HG03175 (cell line): Measurements from ENCODE around the gene SNCB.

Source experiments
- ATAC-seq: cut with Tn5 transposase; IDR thresholded peaks from one replicate; pipeline ENCODE4 v1.9.1; 2021; ENCODE audit warnings: mild to moderate bottlenecking, moderate library complexity; ENCODE audit not compliant: unreplicated experiment

The SNCB gene

DNA sequence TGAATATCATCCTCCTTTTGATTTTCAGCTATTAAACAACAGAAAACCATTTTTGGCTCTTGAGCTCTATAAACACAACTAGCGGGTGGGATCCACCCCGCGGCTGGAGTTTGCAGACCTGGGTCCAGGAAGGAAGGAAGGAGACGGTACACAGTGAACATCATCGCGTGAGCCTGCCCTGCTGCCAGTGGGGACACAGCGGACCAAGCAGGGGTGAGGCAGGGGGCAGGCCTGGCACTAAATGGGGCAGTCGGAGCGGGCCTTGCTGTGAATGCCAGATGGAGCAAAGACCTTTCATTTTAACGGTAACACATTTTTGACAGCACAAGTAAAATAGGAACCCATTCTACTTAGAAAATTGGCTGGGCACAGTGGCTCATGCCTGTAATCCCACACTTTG lies 31.3 kb upstream of the SNCB start:
- ATAC-seq = no peak

DNA sequence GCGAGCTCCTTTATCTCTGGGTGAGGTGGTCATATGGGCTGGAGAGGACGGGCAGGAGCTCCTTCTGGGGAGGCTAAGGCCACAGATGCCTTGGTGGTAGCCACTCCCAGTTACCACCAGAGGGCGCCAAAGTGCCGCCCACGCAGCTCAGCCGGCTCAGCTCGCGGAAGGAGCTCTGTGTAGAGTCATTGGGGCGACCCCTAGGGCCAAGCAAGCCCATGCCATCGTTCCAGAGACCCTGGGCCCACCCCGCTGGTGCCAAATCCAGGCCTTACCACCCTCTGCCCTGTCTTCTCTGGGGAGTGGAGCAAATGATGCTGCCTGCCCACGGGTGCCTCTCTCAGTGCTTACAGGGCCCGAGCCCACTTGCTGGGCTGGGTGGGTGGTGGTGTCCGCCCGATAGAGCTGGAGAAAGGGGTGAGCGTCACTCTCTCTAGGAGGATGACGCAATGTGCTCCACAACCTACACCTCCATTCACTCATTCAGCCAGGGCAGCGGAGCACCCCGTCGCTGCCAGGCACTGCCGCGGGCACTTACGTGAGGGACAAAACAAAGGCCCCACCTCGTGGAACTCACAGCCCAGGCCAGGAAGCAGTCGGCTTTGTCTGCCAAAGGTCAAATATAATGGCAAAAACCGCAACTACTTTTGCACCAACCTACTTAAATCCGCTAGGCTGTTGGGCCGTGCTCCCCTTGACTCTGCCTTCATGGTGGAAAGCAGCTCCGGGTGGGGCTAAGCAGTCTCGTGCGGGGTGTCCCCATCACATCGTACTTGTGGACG lies 30.7 kb upstream of the SNCB start:
- peak; percentile 65 for ATAC-seq

DNA sequence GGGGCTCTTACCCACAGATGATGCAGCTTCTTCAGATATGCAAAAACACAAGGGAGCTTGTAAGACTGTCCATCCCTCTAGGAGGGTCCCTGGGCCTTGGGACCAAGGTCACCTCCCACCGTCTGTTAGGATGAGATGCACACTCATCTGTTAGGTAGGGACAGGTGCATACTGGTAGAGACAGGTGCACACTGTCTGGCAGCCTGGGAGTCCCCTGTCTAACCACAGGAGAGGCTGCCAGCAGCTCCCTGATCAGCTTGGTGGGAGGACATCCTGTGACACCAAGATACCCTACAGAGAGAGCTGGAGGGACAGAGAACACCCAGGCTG lies 30.2 kb upstream of the SNCB start:
- ATAC-seq = peak; percentile 28

DNA sequence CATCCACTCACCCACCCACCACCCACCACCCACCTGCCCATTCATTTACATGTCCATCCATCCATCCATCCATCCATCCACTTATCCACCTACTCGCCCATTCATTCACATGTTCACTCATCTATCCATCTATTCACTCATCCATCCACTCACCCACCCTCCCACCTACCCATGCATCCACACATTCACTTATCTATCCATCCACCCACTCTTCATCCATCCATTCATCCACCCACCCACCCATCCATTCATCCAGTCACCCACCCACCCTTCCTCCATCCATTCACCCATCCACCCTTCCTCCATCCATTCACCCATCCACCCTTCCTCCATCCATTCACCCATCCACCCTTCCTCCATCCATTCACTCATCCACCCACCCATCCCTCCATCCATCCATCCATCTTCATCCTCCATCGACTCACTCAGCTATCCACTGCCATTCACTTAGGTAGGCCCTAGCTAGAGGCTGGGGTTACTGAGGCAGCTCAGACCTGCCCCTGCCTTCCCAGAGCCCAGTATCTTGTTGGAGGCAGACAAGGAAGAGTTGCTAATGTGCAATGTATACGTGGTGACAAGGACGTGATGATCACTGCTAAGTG lies 29.6 kb upstream of the SNCB start:
- ATAC-seq = no peak

DNA sequence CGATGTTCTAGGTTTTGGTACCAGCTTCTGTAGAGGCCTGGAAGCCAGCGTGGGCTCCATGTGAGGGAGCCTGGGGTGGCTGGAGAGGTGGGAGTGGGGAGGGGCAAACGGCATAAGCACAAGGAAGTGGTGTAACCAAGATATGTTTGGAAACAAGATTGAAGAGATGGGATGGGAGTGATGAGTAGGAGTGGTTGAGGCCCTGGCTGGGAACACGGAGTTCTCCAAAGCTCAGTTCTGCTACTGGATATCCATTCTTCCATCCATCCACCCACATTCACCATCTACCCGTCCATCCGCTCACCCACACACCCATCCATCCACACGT lies 29.1 kb upstream of the SNCB start:
- ATAC-seq = no peak

DNA sequence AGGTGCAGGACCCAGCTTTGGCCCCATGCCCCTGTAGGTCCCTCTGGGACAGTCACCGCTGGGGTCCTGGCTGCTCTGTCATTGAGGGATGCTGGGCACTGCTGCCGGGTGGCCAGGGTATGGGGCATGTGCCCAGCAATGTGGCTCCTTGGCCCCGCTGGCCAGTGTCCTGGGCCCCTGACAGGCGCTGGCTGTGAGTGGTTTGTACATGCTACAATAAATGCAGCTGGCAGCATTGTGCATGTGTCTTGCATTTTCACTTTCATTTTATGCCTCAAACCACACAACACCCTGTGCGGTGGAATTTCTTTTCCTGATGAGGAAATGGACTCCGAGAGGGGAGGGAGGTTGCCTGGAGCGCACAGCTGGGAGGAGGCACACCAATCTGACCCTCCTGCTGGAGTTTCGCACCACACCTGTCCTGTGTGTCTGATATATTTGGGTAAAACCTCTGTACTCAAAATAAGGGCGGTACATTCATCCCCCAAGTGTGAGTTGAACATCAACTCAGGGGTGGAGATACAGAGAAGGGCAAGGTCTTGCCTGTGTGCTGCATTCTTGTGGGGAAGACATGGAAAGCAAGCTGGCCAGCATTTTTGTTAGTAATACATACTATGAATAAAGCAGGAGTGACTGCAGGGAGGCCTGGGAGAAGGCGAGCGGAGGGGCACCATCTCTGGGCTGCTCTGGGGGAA lies 28.6 kb upstream of the SNCB start:
- no peak for ATAC-seq

DNA sequence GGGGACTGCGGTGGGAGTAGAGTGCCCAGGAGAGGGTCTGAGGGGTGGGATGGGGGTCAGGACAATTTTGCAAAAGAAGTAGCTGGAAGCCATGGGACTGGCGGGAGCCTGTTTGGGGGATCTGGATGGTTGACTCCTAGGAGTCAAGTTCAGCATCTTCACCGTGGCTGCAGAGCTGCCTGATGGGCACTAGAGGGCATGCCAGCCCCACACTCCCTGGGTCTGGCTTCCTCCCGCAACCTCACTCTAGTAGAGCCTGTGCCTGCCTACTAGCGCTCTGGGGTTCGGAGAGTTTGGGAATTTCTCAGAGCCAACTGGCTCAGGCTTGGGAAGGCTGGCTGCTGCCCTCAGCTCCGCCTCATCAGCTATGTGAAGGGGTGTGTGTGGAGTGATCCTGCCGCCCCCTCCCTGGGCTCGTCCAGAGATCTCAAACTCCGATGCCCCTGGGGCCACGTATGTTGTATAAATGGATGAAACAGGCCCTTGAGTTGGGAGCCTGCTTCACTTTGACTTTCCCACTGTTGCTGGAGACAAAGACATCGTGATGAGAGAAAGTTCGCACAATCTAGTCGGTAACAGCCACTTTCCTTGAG lies 27.8 kb upstream of the SNCB start:
- ATAC-seq = peak; percentile 46

DNA sequence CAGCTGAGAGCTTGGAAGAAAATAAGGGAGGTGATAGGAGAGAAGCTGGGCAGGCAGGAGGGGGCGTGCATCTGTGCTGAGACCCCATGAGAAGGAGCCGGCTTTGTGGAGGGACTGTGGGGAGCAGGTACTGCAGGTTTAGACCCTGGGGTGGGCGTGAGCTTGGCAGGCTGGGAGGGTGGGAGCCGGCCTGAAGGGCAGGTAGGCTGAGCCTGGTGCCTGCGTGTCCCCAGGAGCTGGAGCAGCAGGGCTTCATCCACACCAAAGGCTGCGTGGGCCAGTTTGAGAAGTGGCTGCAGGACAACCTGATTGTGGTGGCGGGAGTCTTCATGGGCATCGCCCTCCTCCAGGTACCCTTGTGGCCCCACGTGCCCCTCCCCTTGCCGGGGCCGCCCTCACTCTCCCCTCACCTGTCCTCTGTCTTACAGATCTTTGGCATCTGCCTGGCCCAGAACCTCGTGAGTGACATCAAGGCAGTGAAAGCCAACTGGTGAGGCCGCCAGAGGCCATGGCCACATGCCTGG lies 26.2 kb upstream of the SNCB start:
- ATAC-seq = no peak

DNA sequence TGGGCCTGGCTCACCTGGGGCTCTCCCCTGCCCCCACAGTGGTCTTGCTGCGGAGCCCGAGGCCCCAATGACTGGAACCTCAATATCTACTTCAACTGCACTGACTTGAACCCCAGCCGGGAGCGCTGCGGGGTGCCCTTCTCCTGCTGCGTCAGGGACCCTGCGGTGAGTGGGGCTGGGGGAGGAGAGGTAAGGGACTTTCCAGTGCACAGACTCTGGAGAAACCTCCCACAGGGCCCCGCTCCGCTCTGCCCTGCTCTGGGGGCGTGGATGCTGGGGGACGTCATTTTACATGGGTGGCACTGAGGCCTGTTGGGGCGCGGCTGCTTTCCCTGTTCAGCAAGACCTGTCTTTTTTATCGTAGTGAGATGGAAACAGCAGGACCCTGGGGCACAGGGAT lies 24.5 kb upstream of the SNCB start:
- ATAC-seq = no peak

DNA sequence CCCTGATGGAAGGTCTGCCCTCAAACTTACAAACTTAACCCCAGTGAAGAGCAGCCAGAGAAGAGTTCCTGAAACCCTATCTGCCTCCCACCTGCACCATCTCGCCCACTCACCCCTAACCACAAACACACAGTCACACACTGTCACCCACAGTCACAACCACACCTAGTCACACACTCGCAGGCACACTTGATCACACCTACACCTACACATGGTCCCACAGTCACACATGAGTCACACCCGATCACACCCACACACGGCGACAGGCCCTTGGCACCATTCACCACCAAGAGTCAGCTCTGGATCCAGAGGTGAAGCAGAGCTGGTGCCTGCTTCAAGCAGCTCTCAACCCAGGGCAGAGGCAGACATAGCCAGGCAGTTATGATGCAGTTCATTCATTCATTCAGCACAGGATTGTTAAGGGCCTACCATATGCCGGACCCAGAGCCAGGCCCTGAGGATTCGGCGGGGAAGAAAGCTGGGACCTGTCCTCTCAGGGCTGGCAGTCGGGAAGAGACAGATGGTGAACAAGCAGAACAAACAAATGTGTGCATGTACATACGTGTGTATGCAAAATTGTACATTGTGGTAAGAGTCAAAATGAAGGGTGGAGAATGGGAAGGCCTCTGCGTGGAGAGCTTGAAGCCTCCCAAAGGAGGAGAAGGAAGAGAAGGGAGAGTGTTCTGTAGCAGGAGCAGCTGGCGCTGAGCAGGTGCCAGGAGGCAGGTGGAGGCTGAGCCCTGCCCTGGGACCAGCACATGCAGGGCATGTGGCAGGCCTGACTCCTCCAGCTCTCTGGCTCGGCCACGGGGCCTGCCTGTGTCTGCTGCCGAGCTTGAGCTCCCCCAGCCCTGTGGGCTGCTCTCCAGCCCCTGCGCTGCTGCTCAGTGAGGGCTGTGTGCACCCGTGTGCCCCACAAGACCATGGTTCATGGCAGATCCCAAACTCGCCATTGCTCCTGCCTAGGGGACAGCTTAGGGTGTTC lies 23.4 kb upstream of the SNCB start:
- peak; percentile 35 for ATAC-seq

DNA sequence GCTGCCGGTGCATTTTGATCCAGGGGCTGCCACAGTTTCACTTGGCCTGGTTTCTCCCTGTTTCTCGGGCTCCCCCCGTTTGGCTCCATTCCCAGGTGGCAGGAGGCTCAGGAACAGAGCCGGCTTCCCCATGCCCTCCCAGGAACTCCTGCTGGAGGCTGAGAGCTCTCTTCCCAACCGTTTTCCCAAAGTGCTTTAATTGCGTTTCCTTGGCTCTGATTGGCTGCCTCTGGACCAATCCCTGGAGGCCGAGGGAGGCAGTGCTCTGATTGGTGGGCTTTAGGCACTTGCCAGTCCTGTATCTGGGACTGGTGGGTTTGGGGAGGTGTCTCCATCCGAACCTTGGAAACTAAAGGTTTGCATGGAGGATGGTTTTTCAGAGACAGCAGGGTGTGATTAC lies 21.8 kb upstream of the SNCB start:
- ATAC-seq = no peak

DNA sequence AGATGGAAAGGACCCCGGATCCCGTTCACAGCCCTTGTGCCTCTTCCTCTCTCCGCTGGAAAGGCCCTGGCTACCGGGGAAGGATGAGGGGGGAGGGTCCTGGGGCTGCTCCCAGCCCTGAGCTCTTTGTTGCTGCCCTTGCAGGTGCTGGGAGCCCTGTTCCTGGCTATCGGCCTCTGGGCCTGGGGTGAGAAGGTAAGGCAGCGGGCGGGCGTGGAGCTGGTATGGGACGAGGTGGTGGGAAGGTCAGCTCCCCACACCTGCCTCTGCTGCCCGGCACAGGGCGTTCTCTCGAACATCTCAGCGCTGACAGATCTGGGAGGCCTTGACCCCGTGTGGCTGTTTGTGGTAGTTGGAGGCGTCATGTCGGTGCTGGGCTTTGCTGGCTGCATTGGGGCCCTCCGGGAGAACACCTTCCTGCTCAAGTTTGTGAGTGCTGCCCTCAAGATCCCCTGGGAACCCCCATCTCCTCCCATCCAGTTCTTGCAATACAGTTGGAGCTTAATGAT lies 21.2 kb upstream of the SNCB start:
- ATAC-seq = no peak

DNA sequence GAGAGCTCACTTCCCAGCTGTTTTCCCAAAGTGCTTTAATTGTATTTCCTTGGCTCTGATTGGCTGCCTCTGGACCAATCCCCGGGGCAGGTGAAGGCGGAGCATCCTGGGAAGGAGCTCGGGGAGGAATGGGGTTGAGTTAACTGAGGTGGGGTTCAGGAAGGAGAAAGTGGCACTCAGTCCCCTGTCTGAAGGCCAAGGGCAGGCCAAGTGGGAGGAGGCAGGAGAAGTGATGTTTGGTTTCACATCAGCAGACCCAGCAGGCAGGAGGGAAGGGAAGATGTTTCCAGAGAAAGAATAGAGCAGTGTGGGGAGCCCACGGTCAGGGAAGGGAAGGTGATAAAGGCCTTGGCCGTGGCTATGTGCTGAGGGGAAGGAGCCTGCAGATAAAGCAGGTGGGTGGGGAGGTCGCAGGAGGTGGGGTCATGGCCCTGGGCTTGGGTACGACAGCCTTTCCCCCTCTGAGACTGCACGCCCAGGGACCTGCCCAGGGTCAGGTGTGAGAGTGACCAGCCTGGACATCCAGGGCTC lies 20.1 kb upstream of the SNCB start:
- ATAC-seq = no peak

DNA sequence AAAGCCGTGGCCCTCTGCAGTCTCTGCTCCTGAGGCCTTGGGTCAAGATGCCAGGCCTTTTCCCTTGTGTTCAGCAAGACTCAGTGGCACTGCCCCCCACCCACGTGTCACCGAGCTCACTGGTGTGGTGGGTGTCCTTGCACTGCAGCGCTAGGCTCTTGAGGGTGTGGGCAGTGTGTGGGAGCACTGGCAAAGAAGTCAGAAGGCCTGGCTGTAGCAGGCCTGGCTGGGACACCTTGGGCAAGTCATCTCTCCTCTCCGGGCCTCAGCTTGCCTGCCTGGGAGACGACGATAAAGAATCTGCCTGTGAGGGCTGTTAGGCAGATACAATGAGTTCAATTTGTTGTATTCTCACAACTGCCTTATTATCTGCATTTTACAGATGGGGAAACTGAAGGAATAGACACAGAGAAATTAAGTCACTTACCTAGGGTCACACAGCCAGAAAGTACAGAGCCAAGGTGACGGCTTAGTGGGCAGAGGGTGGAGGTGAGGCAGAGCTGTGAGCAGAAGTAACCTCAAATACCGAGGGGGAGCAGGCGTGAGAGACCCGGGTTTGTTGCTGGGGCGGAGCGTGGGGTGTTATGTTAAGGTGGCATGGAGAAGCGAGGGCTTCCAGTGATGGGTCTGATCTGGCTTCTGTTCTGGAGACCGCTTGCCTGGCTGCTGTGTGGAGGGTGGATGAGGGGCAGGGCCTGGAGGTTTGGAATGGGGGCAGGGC lies 18.3 kb upstream of the SNCB start:
- no peak for ATAC-seq

DNA sequence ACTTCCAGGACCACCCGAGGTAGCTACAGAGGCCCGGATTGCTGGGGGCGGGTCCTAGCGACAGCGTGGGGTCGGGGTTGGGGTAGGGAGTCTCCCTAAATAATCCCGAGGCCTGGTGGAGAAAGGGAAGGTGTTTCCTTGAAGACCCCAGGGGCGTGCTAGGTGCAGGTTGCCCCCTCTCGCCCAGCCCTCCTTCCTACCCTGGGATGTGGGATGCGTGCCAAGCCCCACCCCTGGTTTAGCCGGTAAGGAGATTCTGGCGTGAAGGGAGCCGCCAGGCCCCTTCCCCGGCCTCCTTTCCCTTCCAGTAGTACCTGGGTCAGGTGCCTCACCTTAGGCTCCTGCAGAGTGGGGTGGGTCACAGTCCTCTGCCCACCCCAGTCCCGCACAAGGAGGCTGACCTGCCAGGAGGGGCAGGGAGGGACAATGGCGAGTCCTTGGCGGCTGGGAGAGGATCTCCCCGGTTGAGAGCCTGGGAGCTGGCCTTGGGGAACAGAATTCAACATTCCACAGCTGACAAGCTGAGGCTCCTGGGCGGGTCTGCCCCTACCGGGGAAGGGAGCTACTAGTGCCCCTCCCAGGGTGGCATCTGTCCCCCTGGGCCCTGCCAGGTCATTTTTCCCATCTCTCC lies 17.6 kb upstream of the SNCB start:
- no peak for ATAC-seq

DNA sequence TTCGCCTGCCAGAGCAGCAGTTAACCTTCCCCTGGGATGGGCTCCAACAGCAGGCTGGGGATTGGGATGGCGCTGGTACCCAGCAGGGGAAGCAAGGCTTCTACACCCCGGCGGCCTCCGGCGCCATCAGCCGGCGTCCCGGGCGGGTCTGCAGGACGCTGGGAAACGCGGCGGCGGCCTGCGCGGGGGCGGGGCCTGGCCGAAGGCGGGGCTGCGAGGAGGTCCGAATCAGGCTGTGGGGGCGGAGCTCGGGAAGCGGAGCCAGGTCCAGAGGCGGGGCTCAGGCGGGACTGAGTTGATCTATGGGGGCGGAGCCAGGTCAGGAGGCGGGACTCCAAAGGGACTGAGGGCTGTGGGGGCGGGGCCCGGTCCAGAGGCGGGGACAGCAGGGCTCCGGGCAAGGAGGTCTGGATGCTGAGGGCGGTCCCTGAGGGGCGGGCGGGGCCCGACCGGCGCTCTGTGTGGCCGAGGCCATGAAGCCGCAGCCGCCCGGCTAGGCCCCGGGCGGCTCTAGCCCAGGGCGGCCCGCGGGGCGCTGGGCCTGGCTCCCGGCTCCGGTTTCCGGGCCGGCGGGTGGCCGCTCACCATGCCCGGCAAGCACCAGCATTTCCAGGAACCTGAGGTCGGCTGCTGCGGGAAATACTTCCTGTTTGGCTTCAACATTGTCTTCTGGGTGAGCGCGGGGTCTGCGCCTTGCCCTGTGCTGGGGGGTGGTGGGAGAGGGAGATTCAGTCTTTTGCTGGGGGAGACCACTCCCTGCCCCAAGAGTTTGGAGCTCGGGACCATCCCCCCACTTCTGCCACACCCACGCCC lies 16.9 kb upstream of the SNCB start, which contains the start of gene TSPAN17:
Gene TSPAN17, plus strand, starts transcription at position 455 of the 813 bp plus-strand sequence. Its CDS starts 132 bp downstream, at position 587.
- ATAC-seq = peak; percentile 93

DNA sequence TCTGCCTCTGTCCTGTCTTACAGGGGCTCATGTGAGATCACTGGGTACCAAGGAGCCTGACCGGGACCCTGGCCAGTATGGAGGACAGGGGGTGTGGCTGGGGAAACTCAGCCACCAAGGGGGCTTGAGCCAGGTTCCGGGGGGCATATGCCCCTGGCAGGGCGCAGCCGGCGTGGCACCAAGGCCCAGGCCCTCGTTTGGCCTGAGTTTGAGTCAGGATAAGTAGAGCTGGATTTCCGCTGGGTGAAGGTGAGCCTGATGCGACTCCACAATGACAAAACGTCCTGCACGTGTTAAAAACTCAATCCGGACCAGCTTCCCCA lies 16.3 kb upstream of the SNCB start:
- peak; percentile 20 for ATAC-seq

DNA sequence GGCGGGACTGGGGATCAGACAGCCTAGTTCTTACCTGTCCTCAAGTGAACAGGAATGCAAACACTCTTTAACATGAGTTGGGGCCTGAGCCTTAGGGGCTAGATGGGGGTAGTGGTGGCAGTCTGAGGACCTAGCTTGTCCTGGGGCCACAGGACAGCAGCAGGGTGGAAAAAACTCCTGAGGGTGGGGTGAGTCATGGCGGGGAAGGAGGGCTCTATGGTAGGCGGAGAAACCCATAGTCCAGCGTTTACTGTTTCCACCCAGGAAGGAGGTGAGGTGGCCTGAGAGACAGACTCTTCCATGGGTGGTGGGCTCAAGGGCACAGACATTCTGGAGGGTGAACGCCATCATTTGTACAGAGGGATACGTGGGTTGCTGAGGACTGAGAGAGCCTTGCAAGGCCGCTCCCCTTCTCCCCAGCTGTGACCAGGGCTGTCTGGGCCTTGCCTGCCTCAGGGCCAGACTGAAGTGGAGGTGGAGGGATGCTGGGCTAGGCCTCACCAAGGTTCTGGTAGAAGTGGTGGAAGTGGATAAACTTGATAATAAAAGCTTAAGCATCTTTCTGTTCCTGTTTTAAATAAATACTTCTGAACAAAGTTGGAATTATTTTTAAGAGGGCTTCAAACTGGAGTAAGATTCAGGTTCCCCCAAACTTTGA lies 15.8 kb upstream of the SNCB start:
- ATAC-seq = no peak
